GM11168 (cell line): ENCODE results near the gene ICA1.
"Not testable (repeated sequence)": the region's sequence is repeated elsewhere in the genome, so short reads cannot be mapped to it uniquely, and the experiment has no call there.

Experiments
- in situ Hi-C: fragments of 300-500 bp; cut with MboI; formaldehyde crosslinking; loops from one replicate; pipeline ENCODE4 v1.12.0; 2022; ENCODE audit warnings: low sequenced_read_pairs; ENCODE audit not compliant: unreplicated experiment

Gene ICA1

DNA sequence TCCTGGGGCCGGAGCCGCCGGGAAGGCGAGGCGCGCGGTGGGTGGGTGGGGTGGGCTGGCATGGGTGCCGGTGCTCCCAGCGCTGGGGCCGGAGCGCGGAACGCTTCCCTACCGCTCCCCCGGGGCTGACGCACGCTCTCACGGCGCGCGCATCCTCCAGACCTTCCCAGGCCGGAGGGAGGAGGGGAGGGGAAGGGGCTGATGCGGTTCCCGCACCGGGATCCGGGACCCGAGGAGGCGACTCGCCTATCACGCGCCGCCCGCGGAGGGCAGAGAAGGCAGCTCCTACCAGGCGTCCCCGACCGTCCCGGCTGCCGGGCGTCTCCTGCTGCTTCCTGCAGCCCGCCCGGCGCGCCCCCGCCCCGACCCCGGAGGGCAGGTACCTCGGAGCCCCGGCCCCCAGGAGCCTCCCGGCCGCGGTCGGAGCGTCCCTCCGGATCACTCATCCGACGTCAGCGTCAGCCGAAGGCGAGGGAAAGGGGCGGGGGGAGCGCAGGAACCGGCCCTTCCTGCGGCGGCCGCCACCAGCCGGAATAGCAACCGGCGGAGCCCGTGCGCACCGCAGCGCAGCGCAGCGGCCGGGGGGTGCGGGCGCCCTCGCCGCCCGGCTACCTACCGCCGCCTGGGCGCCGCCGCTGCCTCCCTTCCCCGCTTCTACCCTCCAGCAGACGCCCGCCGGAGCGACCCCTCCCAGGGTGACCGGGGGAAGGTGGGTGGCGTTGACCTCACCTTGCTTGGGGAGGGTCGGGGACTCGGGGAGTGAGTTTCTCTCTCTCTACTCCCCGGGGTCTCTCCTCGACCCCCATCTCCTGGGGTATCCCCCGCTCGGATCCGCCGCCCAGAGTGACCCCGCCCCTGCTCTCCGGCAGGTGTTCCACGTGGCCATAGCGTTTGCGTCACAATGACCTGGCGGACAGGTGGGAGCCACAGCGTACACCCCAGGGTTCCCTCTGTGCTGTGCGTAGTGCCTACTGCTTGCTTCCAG, at the start of gene ICA1:
Gene ICA1 (minus strand): TSS at position 457 of the 985 bp plus-strand sequence. CDS start 26,241 bp downstream, outside the sequence.
- in situ Hi-C loops = no loop called here

DNA sequence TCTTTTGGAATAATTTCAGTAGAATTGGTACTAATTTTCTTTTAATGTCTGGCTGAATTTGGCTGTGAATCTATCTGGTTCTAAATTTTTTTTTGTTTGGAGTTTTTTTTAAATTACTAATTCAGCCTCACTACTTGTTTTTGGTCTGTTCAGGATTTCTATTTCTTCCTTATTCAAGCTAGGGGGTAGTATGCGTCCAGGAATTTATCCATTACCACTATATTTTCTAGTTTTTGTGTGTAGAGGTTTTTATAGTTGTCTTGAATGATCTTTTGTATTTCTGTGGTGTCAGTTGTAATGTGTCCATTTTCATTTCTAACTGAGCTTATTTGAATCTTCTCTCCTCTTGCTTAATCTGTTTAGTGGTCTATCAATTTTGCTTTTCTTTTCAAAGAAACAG, 48.9 kb upstream of the ICA1 start:
- in situ Hi-C loops = no loop called here

DNA sequence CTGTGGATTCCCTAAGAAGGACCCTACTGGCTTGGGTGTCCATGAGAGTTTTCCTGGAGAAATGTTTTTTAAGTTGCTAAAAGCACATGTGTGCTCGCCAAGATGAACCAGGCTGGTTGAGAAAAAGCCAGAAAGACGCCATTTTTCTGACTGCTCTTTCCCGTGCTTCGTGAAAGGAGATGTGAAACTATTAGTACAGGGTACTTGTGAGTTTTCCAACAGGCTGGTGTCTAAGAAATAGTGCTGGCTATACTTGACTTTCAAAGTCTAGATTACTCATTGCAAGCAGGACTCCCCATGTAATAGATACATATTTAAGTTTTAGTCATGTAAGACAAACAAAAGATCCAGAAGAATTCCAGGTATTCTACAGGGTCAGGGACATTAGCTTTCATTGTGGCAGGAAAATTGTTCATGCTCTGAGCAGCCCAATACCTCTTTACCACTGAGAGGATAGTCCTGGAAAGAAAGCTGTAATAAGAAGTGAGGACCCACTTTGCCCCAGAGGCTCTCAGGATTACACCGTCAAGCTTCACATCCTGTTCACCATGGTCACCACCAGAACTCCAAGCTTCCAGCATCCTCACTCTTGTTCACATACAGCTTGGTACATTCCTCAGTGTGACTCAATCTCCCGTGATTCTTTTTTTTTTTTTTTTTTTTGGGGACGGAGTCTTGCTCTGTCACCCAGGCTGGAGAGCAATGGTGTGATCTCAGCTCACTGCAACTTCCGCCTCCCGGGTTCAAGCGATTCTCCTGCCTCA, 43.8 kb upstream of the ICA1 start:
- in situ Hi-C loops = no loop called here

DNA sequence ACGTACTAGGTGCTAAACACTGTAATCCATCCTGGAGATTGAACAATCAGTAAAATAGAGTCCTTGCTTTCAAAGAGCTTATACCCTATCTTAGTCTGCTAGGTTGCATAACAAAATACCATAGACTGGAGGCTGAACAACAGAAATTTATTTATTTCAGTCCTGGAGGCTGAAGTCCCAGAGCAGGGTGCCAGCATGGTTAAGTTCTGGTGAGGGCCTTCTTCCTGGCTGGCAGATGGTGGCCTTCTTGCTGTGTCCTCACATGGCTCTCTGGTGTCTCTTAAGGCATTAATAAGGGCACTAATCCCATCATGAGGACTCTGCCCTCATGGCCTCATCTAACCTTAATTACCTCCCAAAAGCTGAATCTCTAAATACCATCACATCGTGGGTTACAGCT, 43.1 kb upstream of the ICA1 start:
- in situ Hi-C loops = no loop called here

DNA sequence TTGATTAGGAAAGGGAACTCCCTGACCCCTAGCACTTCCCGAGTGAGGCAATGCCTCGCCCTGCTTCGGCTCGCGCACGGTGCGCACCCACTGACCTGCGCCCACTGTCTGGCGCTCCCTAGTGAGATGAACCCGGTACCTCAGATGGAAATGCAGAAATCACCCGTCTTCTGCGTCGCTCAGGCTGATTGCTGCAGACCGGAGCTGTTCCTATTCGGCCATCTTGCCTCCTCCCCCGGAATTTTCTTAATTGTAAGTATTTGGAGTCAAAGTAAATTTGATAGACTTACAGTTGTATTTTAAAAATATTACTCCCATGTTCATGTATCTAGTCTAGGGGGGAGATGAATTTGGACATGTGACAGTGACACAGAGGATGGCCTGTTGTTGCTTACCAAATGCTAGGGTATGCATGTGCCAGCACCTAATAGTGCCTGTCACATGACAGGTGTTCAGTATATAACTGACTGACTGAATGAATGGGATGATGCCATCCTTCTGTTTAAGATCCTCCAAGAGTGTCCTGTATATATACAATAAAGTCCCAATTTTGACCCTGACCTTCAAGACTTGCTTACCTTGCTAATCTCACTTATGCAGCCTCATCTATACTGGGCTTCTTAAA, 42.0 kb upstream of the ICA1 start:
- in situ Hi-C loops = no loop called here

DNA sequence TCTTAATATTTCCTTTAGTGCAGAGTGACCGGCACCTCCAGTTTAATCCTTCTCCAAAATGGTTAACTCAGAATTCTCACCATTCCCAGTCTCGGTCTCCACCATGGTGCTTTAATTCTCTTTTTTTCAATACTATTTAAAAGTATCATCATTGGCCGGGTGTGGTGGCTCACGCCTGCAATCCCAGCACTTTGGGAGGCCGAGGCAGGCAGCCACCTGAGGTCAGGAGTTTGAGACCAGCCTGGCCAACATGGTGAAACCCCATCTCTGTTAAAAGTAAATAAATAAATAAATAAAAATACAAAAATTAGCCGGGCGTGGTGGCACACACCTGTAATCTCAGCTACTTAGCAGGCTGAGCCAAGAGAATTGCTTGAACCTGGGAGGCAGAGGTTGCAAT, 35.1 kb upstream of the ICA1 start:
- in situ Hi-C loops = not testable (repeated sequence)

DNA sequence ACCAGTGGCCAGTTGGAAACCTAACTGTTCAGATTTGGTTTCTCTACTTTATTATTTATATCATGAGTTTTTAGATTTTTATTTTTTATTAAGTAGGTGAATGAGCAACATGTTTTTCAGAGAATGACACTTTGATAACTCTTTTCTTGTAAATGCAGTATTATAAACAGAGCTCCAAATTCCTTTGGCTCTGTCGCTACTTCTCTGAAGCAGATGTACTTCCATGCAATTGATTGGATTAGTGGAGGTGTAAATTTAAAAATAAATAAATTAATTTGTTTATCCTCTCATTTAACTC, 34.3 kb upstream of the ICA1 start:
- in situ Hi-C loops = no loop called here

DNA sequence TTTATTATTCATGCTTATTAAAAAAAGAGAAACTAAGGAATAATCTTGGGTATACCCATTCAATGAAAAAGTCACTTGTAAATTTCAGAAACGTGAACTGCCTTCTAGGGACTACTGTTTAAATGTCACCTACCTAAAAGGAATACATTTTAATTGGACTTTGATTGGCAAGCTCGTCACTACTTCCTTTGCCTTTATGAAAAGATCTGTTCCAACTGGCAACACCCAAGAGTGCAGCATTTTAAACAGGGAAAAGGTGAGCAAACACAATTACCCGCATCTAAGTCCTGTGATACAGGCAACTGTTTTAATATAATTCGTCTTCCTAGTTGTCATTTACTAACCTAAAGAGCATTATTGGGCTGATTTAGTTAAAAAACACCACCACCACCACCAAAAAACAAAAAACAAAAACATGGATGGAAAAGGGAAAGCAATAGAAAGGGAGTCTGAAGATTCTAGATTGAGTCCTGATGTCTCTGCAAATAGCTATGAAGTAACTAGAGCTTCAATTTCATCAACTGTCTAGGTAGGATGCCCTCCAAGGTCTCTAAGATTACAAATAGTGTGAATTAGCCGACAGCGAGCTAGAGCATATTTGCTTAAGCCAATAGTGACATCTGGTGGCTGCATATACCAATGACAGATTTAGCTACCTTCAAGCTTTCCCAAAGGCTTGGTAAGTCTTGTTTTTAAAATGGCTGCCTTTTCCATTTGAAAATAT, 33.8 kb upstream of the ICA1 start:
- in situ Hi-C loops = no loop called here

DNA sequence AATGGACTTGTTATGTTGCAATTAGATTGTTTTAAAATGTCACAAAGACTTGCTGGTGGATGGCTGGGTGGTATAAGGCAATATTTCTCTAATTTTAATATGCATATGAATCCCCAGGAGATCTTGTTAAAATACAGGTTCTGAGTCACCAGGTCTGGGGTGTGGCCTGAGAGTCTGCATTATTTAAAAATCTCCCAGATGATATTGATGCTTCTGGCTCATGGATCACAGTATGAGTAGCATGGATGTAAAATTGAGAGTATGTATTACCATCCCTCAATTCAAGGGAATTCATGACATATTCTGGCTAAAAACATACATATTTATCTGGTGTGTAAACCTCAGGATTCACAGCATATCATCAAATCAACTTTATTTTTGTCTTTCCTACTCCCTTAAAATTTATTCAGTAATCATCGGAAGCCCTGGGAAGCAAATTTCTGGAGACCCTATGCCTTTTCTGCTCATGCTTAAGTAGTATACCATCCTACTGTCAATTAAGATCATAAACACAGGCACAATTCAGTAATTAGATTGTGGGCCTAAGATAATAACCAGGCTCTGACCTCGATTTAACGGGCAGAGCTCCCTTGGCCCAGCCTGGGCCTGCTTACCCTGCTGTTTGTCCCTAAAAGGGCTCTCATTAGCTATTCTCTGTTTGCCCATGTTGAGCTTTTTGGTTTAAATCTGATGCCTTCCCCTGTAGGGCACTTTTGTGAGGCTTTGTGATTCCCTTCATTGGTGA, 29.6 kb upstream of the ICA1 start:
- in situ Hi-C loops = no loop called here

DNA sequence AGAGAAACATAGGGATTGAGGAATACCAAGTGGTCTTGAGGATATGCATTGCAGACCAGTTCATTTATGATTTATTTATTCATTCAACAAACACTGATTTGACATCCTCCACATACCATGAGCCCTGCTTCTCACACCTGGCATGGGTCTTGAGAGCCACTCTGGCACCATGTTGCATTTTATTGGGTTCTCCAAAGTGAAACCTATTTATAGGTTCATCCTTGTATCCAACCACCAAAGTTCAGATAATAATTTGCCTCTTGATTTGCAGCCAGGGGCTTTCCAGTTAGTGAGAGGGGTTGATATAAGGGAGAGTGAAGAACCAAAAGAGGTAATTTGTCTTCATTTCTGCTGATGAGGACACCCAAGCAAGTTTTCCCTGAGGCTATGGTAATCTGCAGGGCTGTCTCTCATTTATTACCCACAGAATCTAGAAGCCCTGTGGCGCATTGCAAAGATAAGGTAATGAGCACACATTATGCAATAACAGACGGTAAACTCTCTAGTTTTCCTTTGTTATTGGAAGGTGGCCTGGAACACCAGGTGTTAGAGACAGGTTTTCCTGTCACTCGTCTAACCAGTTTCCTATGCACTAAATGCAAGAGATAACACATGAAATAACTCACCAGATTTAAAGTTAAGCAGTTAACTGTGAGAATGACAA, 28.8 kb upstream of the ICA1 start:
- in situ Hi-C loops = no loop called here

DNA sequence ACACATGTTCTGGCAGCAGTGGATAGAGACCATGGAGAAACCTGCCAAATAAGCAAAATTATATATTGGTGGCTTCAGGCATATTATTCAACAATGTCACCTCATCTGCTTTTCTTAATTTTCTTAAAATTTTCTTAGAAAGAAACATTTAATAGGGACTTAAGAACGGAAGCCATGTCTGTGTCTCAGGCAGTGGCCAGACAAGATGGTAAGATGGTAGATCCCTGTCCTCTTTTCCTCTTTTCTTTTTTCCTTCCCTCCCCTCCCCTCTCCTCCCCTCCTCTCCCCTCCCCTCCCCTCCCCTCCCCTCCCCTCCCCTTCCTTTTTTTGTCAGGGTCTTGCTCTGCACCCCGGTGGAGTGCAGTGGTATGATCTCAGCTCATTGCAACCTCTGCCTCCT, 24.2 kb upstream of the ICA1 start:
- in situ Hi-C loops = no loop called here

DNA sequence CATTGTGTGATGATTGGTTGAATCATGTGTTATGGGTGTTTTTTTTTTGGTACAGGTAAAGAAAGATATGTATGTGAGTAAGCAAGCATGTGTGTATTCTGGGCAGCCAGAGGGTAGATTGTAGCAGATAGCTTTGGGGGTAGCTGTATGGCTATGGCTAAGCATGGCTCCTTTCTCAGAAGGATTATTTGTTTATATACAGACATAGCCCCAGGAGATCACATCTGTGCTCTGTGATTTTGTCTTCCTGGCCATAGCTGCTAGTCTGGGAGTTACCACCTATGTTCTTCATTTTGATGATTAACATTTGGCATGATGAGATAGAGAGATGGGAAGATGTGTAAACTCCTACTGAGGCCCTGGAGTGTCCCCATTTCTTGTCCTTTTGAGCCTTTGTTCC, 23.2 kb upstream of the ICA1 start:
- in situ Hi-C loops = no loop called here

DNA sequence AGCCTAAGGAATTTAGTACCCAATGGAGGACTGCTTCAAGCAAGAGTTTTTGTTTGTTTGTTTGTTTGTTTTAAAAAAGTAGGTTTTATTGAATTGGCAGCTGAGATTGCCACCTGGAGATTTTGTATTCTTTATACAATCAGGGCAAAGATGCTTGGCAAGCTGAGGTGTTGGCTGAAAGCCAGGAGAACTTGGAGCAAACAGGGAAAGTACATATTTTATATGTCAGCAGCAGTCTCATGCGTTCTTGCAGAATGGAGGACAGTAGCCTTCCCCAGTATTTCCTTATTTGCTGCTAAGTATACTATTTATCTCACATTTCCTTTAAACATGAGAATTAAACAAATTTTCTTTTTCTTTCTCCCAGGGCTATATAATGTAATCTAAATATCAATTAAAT, 22.6 kb upstream of the ICA1 start:
- in situ Hi-C loops = no loop called here

DNA sequence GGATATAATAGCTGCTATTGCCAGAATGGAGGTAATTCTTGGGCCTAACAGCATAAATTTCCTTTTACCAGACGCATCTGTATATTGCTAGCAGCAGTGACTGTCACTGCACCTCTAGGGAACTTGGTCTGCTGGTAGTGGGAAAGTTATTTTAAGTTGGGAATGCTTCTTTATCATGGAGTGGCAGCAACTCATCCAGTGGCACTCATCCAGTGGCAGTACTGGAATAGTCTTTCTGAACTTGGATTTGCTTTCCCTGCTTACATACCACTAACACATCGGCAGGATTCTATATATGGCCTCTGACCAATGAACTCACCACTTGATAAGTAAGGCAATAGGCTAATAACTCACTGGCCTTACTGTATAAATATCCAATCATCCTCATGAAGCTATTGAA, 22.0 kb upstream of the ICA1 start:
- in situ Hi-C loops = no loop called here

DNA sequence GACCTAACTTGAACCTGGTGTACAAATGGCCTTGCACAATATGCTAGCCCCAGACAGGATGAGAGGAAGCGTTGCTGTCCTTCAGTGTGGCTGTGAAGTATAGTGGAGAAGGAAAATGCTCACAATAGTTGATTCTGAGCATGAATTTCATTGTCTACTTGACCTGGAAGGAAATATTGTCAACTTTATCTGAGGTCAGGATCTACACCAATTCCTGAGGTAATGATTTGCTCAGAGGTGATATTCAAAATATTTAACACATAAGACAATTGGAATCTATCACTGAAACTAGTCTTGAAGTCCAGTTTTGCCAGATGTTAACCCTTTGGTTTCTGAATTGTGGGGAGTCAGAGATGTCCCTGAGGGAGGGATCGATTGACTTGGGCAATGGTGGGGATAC, 20.9 kb upstream of the ICA1 start:
- in situ Hi-C loops = no loop called here

DNA sequence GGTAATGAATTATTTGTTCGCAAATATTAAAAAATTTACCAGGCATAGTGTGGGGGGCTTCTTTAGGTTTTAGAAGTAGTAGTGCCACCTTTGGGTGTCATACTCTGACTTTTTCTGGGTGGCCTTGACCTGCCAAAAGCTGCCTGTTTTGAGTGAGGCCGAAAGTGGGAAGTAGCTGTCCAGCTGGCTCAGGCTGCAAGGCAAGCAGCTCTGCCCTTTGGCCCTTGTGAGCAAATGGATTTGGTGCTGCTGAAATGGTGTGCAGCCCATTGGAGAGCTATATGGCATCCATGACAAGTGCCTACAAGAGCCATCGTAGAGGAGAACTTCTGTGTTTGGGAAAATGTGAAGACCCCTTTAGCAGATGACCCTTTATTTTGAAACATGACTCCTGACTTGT, 20.2 kb upstream of the ICA1 start:
- in situ Hi-C loops = no loop called here

DNA sequence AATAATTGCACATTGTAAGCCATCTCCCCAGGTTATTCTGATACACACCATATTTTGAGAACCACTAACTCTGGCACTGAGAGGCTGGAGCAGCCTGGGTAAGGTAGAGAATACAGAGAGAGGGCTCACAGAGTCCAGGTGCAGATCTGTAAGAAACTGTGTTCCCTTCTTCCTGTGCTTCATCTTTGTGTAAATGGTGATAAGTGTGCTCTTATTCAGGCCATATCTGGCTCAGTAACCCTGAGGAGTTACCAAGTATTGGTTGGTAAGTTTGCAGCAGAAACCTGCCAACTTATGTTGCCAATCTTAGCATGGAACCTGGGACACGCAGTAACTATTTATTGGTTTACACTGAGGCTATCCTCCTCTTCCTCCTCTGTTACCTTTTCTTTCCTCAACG, 16.2 kb upstream of the ICA1 start:
- in situ Hi-C loops = no loop called here

DNA sequence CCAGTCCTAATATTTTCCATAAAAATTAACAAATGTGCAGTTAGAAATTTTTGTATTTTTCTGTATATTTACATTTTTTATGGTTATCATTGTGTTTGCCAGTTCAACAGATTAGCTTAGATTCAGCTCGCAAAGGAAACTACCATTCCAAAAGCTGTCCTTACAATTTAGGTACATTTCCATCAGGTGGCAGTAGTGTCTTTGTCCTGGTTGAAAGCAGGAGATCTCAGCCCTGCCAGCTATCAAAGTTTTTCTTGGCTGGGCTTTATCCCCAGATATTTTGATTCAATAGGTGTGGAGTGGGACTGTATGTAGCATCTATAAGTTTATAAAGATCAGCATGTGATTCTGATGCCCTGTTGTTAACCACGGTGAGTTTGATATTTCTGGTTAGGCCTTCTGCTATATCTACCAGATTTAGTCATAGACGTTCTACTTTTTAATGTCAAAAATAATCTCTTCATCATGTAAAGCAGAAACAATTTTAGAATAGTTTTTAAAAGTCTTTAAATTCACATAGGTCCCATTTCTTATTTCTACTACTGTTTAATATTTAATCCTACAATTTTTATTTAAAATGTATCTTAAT, 15.5 kb upstream of the ICA1 start:
- in situ Hi-C loops = no loop called here

DNA sequence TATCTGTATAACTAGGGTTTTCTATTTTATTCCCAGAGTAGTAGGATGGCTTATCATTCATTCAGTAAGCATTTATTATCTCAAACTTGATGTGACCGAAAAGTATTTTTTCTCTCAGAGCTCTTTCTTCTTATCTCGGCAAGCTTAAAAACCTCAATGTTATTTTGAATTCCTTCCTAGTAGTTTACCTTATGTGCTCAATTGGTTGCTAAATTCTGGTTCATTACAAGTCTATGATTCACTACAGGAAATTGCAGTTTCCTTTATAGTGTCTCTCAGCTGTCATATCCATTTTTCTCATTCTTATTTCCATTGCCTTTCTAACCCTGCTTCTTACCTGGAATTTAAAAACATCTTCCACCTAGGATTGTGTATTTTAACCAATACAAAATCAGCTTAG, 12.6 kb upstream of the ICA1 start:
- in situ Hi-C loops = no loop called here
